Skeletal muscle satellite cell (primary cell): Measurements from ENCODE around the gene TSSK1B.

Experiments used
- H3K27me3 ChIP-seq: 2 replicates; pipeline ENCODE4 v1.7.0; 2013; ENCODE audit warnings: low read length; ENCODE audit not compliant: control insufficient read depth, insufficient read depth
- H3K36me3 ChIP-seq: 2 replicates; pipeline ENCODE4 v1.7.0; 2013; ENCODE audit warnings: mild to moderate bottlenecking, control low read depth, low read length; ENCODE audit not compliant: insufficient read depth
- H3K4me1 ChIP-seq: 2 replicates; pipeline ENCODE4 v1.7.0; 2013; ENCODE audit warnings: low read length; ENCODE audit not compliant: control insufficient read depth, insufficient read depth
- H3K4me2 ChIP-seq: 2 replicates; pipeline ENCODE4 v1.7.0; 2013; ENCODE audit warnings: mild to moderate bottlenecking, low read length
- H3K4me3 ChIP-seq: 2 replicates; pipeline ENCODE4 v1.7.0; 2013; ENCODE audit warnings: low read length
- H3K9ac ChIP-seq: 2 replicates; pipeline ENCODE4 v1.7.0; 2013; ENCODE audit warnings: mild to moderate bottlenecking, low read depth, low read length, moderate library complexity
- H3K9me3 ChIP-seq: replicated peaks from 2 replicates; pipeline ENCODE4 v1.7.0; 2013; ENCODE audit warnings: mild to moderate bottlenecking, control low read depth, low read length

Gene TSSK1B

GRCh38 chr5:113447498-113448050 is 12.8 kb upstream of the TSSK1B start:
- Histone ChIP-seq H3K9me3 (no peaks in the 10 kb centered on the region), H3K4me1 (no peaks in the 10 kb centered on the region), H3K4me2 (no peak overlapping the region), H3K9ac (no peak overlapping the region), H3K4me3 (no peak overlapping the region), H3K36me3 (no peaks in the 10 kb centered on the region), H3K27me3 (no peaks in the 10 kb centered on the region)

GRCh38 chr5:113446358-113446927 is 11.7 kb upstream of the TSSK1B start:
- Histone ChIP-seq H3K9ac (no peak overlapping the region), H3K4me1 (no peaks in the 10 kb centered on the region), H3K27me3 (no peaks in the 10 kb centered on the region), H3K9me3 (no peaks in the 10 kb centered on the region), H3K4me3 (no peak overlapping the region), H3K36me3 (no peaks in the 10 kb centered on the region), H3K4me2 (no peak overlapping the region)

- Histone ChIP-seq H3K4me2 (no peak overlapping the region), H3K36me3 (peaks cover 4% of the 10 kb centered on the region), H3K9ac (no peak overlapping the region), H3K9me3 (no peaks in the 10 kb centered on the region), H3K4me1 (no peaks in the 10 kb centered on the region), H3K27me3 (no peaks in the 10 kb centered on the region), H3K4me3 (no peak overlapping the region)
Measured at GRCh38 chr5:113437111-113437510, 2.3 kb upstream of the TSSK1B start.

GRCh38 chr5:113435575-113435974 is 786 bp upstream of the TSSK1B start:
- no peak overlapping the region for H3K9ac ChIP-seq

GRCh38 chr5:113433862-113434612 is 752 bp downstream of the TSSK1B start:
- Histone ChIP-seq H3K4me3 (no peak overlapping the region), H3K36me3 (peaks cover 4% of the 10 kb centered on the region), H3K4me1 (no peaks in the 10 kb centered on the region), H3K9ac (no peak overlapping the region), H3K4me2 (no peak overlapping the region), H3K27me3 (no peaks in the 10 kb centered on the region), H3K9me3 (no peaks in the 10 kb centered on the region)

More at GRCh38 chr5:113435575-113435974, 786 bp upstream of the TSSK1B start:
- no peaks in the 10 kb centered on the region for H3K27me3 ChIP-seq
- H3K9me3 ChIP-seq: no peaks in the 10 kb centered on the region
- H3K4me1 ChIP-seq: no peaks in the 10 kb centered on the region
- H3K36me3 ChIP-seq: peaks cover 4% of the 10 kb centered on the region
- H3K4me2 ChIP-seq: no peak overlapping the region
- H3K4me3 ChIP-seq: no peak overlapping the region

- Histone ChIP-seq H3K27me3 (no peaks in the 10 kb centered on the region), H3K36me3 (peaks cover 4% of the 10 kb centered on the region), H3K4me2 (no peak overlapping the region), H3K4me1 (no peaks in the 10 kb centered on the region), H3K9me3 (no peaks in the 10 kb centered on the region), H3K9ac (no peak overlapping the region), H3K4me3 (no peak overlapping the region)
Measured at GRCh38 chr5:113433071-113433470, 1.7 kb downstream of the TSSK1B start.

GRCh38 chr5:113427871-113428574 is 6.8 kb downstream of the TSSK1B start:
- H3K9ac ChIP-seq: no peak overlapping the region
- H3K4me3 ChIP-seq: no peak overlapping the region

GRCh38 chr5:113425909-113426308 is 8.9 kb downstream of the TSSK1B start:
- H3K4me2 ChIP-seq: no peak overlapping the region
- H3K9me3 ChIP-seq: no peaks in the 10 kb centered on the region
- no peaks in the 10 kb centered on the region for H3K27me3 ChIP-seq
- no peaks in the 10 kb centered on the region for H3K36me3 ChIP-seq
- H3K9ac ChIP-seq: no peak overlapping the region
- no peak overlapping the region for H3K4me3 ChIP-seq
- H3K4me1 ChIP-seq: no peaks in the 10 kb centered on the region

More at GRCh38 chr5:113427871-113428574, 6.8 kb downstream of the TSSK1B start:
- H3K9me3 ChIP-seq: no peaks in the 10 kb centered on the region
- no peaks in the 10 kb centered on the region for H3K27me3 ChIP-seq
- no peak overlapping the region for H3K4me2 ChIP-seq
- no peaks in the 10 kb centered on the region for H3K36me3 ChIP-seq
- H3K4me1 ChIP-seq: no peaks in the 10 kb centered on the region

GRCh38 chr5:113421693-113422092 is 13.1 kb downstream of the TSSK1B start:
- H3K9me3 ChIP-seq: no peaks in the 10 kb centered on the region
- H3K4me2 ChIP-seq: no peak overlapping the region
- H3K4me3 ChIP-seq: no peak overlapping the region
- no peaks in the 10 kb centered on the region for H3K36me3 ChIP-seq
- H3K27me3 ChIP-seq: no peaks in the 10 kb centered on the region
- no peaks in the 10 kb centered on the region for H3K4me1 ChIP-seq
- H3K9ac ChIP-seq: no peak overlapping the region

- H3K4me3 ChIP-seq: no peak overlapping the region
- H3K4me2 ChIP-seq: no peak overlapping the region
- H3K27me3 ChIP-seq: no peaks in the 10 kb centered on the region
Measured at GRCh38 chr5:113405530-113405929, 29.3 kb downstream of the TSSK1B start.

GRCh38 chr5:113404269-113404668 is 30.5 kb downstream of the TSSK1B start:
- Histone ChIP-seq H3K9ac (no peak overlapping the region), H3K27me3 (no peaks in the 10 kb centered on the region), H3K9me3 (no peaks in the 10 kb centered on the region), H3K4me2 (no peak overlapping the region), H3K4me1 (no peaks in the 10 kb centered on the region), H3K36me3 (no peaks in the 10 kb centered on the region), H3K4me3 (no peak overlapping the region)

More at GRCh38 chr5:113405530-113405929, 29.3 kb downstream of the TSSK1B start:
- Histone ChIP-seq H3K4me1 (no peaks in the 10 kb centered on the region), H3K36me3 (no peaks in the 10 kb centered on the region), H3K9me3 (no peaks in the 10 kb centered on the region), H3K9ac (no peak overlapping the region)
